Neutrophil (primary cell): ENCODE measurements around the gene MOB3C.

Source experiments
- H3K27ac ChIP-seq: fragments of 200-600 bp; sonication (generic); 2 replicates; pipeline ENCODE4 v1.5.1; 2016; ENCODE audit warnings: mild to moderate bottlenecking, moderate library complexity
- H3K27me3 ChIP-seq: fragments of 200-600 bp; sonication (generic); 2 replicates; pipeline ENCODE4 v1.6.0; 2016; ENCODE audit warnings: mild to moderate bottlenecking
- H3K36me3 ChIP-seq: fragments of 200-600 bp; sonication (generic); 2 replicates; pipeline ENCODE4 v1.5.1; 2017
- H3K4me1 ChIP-seq, 2 experiments: fragments of 200-600 bp in 1 of 2; sonication (generic) in 1 of 2; 1 replicate in 1 of 2; 2 replicates in 1 of 2; pipeline versions ENCODE4 v1.5.1 to v1.6.1; 2013 to 2016; ENCODE audit warnings: low read depth in 1 of 2, low read length in 1 of 2, mild to moderate bottlenecking in 1 of 2, moderate library complexity in 1 of 2; ENCODE audit not compliant: control insufficient read depth in 1 of 2, insufficient read depth in 1 of 2
- H3K4me3 ChIP-seq, 2 experiments: fragments of 200-600 bp in 1 of 2; sonication (generic) in 1 of 2; 1 replicate in 1 of 2; 2 replicates in 1 of 2; pipeline ENCODE4 v1.5.1; 2013 to 2016; ENCODE audit warnings: low read depth in 1 of 2, low read length in 1 of 2, mild to moderate bottlenecking in 1 of 2, moderate library complexity in 1 of 2
- H3K9me3 ChIP-seq: fragments of 200-600 bp; sonication (generic); 2 replicates; pipeline ENCODE4 v1.5.1; 2016
- CTCF ChIP-seq: fragments of 200-600 bp; sonication (generic); IDR thresholded peaks from 2 replicates; pipeline ENCODE4 v1.5.1; 2016; ENCODE audit warnings: antibody characterized with exemption

Gene MOB3C

GRCh38 chr1:46637444-46638083 lies 21.0 kb upstream of the MOB3C start:
- no peak overlapping the region for H3K4me3 ChIP-seq
- no peak overlapping the region for H3K27ac ChIP-seq
- H3K27me3 ChIP-seq, result no peaks in the 10 kb centered on the region
- TF ChIP-seq CTCF, result no peak
- H3K9me3 ChIP-seq, result no peaks in the 10 kb centered on the region
- H3K36me3 ChIP-seq, result peaks cover 41% of the 10 kb centered on the region
- no peaks in the 10 kb centered on the region for H3K4me1 ChIP-seq

- no peak overlapping the region for H3K27ac ChIP-seq
- H3K4me3 ChIP-seq, result no peak overlapping the region
- no peak for TF ChIP-seq CTCF
- H3K4me1 ChIP-seq, result no peaks in the 10 kb centered on the region
- no peaks in the 10 kb centered on the region for H3K9me3 ChIP-seq
- H3K27me3 ChIP-seq, result no peaks in the 10 kb centered on the region
- peaks cover 52% of the 10 kb centered on the region for H3K36me3 ChIP-seq
These were observed 18.6 kb upstream of the MOB3C start for GRCh38 chr1:46635205-46635604.

DNA sequence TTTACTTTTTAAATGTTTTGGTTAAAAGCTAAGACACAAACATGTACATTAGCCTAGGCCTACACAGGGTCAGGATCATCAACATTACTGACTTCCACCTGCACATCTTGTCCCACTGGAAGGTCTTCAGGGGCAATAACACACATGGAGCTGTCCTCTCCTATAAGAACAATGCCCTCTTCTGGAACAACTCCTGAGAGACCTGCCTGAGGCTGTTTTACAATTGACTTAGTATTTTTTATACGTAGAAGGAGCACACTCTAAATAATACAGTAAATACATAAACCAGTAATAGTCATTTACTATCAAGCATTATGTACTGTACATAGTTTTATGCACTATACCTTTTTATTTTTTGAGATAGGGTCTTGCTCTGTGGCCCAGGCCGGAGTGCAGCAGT lies 14.1 kb upstream of the MOB3C start:
- no peaks in the 10 kb centered on the region for H3K9me3 ChIP-seq
- H3K27me3 ChIP-seq, result no peaks in the 10 kb centered on the region
- TF ChIP-seq CTCF, result no peak
- no peak overlapping the region for H3K27ac ChIP-seq
- H3K36me3 ChIP-seq, result peaks cover 45% of the 10 kb centered on the region
- H3K4me3 ChIP-seq, result no peak overlapping the region
- no peaks in the 10 kb centered on the region for H3K4me1 ChIP-seq

DNA sequence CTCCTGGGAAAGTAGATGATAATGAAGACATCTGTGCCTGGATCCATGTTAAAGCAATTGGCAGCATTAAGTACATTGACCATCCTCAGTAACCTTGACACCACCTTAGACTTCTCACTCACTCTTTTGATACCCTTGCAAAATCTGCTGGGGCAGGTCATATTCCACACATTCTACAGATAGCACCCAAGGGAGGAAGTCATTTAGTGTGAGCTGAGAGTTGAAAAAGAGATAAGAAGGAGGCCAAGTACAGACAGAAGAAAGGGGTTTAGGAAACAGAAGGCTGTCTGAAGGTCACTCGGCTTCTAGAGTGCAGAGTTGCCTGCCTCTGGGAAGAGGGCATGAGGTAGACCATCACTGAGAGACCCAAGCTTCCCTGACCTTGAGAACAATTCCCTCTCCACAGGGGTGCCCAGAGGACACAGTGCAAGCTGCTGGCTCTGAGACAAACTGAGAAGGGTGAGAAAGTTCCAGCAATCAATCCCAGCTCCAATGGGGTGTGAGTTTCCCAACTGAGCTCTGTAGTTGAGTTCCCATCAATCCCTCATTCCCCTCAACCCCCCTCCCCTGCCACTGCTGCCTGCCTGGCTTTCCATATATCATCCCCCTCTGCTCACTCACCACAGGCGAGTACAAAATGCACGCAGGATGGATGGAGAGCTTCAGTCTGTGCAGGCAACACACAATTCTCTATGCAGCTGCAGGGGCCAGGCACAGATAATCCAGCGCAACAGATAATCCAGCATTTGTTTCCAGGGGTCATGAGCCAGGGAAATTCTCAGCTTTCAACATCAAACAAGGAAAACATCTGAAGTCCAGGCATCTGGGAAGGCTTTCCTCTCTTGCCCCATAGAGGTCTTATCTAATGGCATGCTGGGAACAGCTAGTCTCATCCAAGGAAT lies 7.4 kb upstream of the MOB3C start:
- Histone ChIP-seq H3K4me1 (no peaks in the 10 kb centered on the region), H3K9me3 (no peaks in the 10 kb centered on the region), H3K36me3 (no peaks in the 10 kb centered on the region), H3K27ac (no peak overlapping the region), H3K27me3 (no peaks in the 10 kb centered on the region), H3K4me3 (no peak overlapping the region)
- no peak for TF ChIP-seq CTCF

- no peaks in the 10 kb centered on the region for H3K4me1 ChIP-seq
- H3K27me3 ChIP-seq, result no peaks in the 10 kb centered on the region
- H3K27ac ChIP-seq, result no peak overlapping the region
- TF ChIP-seq CTCF, result no peak
- H3K4me3 ChIP-seq, result no peak overlapping the region
- H3K9me3 ChIP-seq, result no peaks in the 10 kb centered on the region
- no peaks in the 10 kb centered on the region for H3K36me3 ChIP-seq
These were observed 5.7 kb upstream of the MOB3C start for GRCh38 chr1:46622344-46622743.
